ENCODE results near the gene SYNJ2. TPM values are rescaled to one million over a fixed set of nuclear protein-coding genes. Genes with fewer than 3 reads are reported as not detected.
A peak's percentile ranks its signal among the peaks of the same experiment; 100 is the strongest.

Gene SYNJ2
- total RNA-seq, 1 donor = 10.2 TPM

GRCh38 chr6:158109748-158110147 lies 128.1 kb downstream of the SYNJ2 start:
- DNase-seq (ENCODE audit: low read depth in 2 of 3, low spot score in 2 of 3) = no peak

- DNase-seq (ENCODE audit: low read depth in 2 of 3, low spot score in 2 of 3) = no peak
Measured at GRCh38 chr6:158110986-158111385, 129.3 kb downstream of the SYNJ2 start.

GRCh38 chr6:158111987-158112386 lies 130.3 kb downstream of the SYNJ2 start:
- DNase-seq (ENCODE audit: low read depth in 2 of 3, low spot score in 2 of 3) = no peak

DNA sequence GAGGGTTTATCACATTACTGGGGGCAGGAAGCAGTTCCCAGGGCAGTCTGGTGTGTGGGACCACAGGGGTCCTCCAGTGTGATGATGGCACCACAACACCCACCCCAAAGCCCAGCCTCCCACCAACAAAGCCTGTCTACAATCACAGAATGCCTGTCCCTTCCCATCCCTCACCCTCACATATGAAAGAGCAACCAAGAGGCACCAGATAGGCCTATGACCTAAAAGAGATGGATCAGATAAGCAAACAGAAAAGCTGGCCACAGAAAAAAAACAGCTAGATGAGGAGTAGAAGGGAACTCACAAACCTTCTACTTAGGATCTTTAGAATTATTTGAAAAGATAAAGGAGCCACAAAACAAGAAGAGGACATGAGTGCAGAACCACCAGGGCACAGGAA lies 132.1 kb downstream of the SYNJ2 start:
- no peak for DNase-seq (ENCODE audit: low read depth in 2 of 3, low spot score in 2 of 3)

DNA sequence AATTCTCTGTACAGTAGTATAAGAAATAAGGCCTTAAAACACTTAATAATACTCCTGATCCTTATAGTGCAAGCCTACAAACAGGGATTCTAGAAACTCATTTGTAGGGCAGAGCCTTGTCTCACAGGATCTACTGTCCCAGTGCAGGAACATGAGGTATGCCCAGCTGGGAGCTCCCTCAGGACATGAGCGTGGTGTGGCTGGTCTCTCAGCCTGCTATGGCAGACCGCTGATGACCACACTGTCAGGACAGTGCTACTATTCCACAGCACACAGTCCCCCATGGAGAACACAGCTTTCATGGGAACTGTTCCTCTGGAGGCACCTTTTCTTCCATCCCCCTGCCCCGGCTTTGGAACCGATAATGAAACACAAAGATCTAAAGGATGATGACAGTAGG lies 133.4 kb downstream of the SYNJ2 start:
- no peak for DNase-seq (ENCODE audit: low read depth in 2 of 3, low spot score in 2 of 3)

DNA sequence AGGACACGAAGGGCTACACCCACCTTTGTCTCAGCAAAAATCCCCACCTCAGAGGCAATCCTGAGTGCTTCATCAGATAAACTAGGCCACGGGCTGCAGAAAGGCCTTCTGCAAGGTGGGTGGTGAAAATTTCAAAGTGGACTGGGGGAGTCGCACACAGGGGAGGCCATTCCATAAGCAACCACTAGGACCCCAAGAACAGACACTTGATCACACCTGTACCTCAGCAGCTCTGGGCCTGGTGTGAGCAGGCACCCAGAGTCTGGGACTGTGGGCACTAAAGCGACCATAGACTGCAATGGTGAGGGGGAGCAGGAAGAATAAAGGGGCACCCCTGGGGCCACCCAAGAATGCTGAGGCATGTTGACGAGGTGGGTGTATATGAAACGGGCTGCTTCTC lies 133.8 kb downstream of the SYNJ2 start:
- DNase-seq (ENCODE audit: low read depth in 2 of 3, low spot score in 2 of 3) = no peak

- DNase-seq (ENCODE audit: low read depth in 2 of 3, low spot score in 2 of 3) = no peak
Measured at GRCh38 chr6:158118886-158119285, 137.2 kb downstream of the SYNJ2 start.

DNA sequence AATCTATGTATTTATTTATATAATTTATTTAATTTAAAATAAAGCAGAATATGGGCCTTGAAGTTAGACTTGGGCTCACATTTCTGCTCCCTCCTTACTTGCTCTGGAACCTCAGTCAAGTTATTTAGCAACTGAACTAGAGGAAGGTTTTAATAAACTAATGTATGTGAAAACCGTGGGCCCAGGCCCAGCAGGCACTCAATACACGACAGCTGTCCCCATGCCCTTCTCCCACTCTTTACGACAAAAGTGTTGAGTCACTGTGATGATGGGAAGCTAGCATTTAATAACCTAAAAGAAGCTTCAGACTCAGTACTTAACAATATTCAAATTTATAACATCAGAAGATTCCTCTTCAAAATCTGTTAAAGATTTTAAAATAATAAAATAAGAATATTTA lies 139.7 kb downstream of the SYNJ2 start:
- DNase-seq (ENCODE audit: low read depth in 2 of 3, low spot score in 2 of 3) = no peak

DNA sequence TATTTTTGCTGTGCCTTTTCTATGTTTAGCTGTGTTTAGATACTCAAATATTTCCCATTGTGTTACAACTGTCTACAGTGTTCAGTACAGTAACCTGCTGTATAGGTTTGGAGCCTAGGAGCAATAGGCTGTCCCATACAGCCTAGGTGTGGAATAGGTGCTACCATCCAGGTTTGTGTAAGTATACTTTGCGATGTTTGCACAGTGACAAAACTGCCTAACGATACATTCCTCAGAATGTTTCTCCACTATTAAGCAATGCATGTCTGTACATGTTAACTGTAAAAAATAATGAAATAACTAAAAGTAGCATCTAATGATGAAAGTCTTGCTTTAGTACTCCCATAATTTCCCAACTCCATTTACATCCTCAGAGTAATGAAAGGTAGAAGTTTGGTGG lies 140.4 kb downstream of the SYNJ2 start:
- DNase-seq (ENCODE audit: low read depth in 2 of 3, low spot score in 2 of 3) = no peak

DNA sequence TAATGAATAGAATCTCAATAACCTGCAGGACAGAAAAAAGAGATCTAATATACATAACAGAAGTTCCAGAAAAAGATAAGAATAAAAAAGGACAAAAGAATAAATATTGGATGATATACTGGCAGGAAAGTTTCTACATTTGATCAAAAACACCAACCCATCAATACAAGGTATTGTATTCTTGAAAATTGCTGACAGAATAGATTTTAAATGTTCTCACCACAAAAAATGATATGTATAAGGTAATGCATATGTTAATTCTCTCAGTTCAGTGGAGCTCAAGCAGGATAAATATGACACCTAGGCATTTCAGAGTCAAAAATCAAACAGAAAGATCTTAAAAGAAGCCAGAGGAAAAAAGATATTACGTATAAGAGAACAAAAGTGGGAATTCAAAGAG lies 142.6 kb downstream of the SYNJ2 start:
- no peak for DNase-seq (ENCODE audit: low read depth in 2 of 3, low spot score in 2 of 3)

DNA sequence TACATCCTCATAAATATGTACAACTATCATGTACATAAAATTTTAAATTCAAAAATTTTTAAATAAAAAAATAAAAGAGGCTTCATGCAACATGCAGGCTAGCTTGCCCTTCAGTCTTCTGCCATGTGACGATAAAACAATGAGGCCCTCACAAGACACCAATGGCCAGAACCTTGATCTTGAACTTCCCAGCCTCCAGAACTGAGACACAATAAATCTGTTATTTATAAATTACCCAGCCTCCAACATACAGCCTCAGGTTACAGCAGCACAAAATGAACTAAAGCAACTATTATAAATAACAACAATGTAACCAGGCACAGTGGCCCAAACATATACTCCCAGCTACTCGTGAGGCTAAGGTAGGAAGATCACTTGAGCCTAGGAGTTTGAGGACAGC lies 143.6 kb downstream of the SYNJ2 start:
- DNase-seq (ENCODE audit: low read depth in 2 of 3, low spot score in 2 of 3) = no peak

DNA sequence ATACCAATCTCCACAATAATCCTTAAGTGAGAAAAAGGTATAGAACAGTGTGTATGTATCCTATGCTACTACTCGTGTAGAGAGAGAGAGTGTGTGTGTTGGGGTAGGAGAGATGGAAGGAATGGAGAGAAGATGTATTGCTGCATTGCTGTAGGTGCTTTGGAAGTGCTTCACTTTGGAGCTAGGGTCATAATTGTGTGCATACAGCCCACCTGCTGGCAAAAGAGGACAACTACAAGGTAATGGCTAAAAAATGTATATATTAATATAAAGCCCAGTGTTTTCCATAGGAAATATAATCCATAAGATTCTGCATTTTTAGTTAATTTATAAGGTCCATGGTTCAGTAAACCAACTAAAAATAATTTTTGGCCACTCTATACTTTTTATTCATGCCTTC lies 150.3 kb downstream of the SYNJ2 start:
- DNase-seq (ENCODE audit: low read depth in 2 of 3, low spot score in 2 of 3) = peak in 2 of 3 donors; percentile 31 to 54

GRCh38 chr6:158142789-158143188 lies 161.1 kb downstream of the SYNJ2 start:
- no peak for DNase-seq (ENCODE audit: low read depth in 2 of 3, low spot score in 2 of 3)

DNA sequence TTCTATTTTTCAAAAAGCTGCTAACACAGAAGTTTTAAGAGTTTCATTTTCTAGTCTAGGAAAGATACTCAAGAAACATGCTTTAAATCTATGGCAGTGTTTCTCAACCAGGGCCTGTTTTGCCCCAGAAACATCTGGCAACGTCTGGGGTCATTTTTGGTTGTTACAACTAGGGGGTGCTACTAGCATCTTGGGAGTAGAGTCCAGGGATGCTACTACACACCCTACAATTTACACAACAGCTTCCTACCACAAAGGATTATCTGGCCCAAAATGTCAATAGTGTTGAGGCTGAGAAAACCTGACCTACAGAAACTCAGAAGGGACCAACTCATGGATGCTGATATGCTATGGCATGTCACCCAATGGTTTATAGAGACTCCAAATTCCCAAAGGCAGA lies 162.0 kb downstream of the SYNJ2 start:
- peak in 1 of 3 donors; percentile 32 for DNase-seq (ENCODE audit: low read depth in 2 of 3, low spot score in 2 of 3)

Small RNAs within 50 kb of the gene (small RNA-seq; reads per million reads assigned to genes)
- not detected for gene RNU6-786P

Other genes with a start within 250 kb of the SYNJ2 start
- 5.1 TPM for gene SNX9, start 158.6 kb upstream of the SYNJ2 start, total RNA-seq
- 7.5 TPM for gene SERAC1, start 186.4 kb downstream of the SYNJ2 start, total RNA-seq
- gene GTF2H5, start 186.5 kb downstream of the SYNJ2 start, total RNA-seq = 1.1 TPM